ENCODE measurements around the gene CHN2.
A peak's percentile ranks its signal among the peaks of the same experiment; 100 is the strongest.

The CHN2 gene

DNA sequence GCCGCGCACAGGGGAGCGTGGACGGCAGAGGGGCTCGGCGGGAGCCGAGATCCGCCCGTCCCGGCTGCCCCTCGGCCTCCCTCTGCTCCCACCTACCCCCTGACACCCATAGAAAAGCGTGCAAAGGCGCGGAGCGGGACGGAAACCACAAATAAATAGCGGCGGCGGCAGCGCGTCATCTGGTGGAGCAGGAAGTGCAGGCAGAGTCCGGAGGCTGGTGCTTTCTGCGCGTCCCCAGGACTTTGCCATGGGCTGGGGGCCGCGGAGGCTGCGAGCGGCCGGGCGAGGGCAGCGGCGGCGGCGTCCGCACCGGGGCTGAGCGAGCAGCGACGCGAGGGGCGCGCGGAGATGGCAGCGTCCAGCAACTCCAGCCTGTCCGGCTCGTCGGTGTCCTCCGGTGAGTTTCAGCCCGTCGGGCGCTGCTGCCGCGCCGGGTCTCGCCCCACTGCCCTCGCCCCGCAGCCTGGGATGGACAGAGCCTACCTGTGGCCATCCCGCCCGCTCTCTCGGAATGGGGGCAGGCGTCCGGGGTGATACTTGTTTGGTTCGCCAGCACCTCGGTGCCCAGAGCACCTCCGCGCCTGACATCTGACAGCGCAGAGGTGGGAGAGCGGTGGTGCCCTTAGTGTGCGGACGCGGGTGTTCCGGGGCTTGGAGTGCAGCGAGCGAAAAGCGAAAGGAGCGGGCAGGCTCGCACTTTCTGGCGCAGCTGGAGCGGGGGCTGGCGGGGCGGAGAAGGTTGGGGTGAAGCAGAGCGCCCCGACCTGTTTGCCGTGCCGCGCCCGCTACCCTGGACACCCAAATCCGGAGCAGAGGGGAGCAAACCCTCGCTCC is at the start of gene CHN2:
CHN2 (plus strand) TSS at position 182 of the 834 bp plus-strand sequence.
- peak; percentile 44 for DNase-seq

DNA sequence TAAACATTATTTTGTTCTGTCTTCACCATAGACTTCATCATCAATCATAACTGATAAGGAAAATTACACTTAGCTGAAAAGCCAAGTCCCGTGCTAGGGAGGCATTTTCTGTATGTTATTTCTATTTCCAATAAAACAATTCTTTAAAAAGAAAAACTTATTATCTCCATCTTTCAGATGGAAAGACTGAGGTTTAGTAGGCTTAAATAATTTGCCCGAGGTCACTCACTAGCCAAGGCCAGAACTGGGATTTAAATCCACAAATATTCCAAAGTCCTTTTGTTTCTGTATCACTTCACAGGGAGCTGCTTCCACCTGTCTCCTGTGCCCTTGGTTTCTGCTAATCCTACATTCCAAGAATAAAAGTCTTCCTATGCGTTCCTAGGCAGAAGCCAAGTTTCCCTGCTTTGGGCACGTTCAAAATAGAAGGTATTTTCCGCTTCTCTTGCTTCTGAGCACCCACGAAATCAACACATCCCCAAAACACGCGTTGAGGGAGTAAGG is 49.0 kb upstream of the CHN2 start:
- DNase-seq, result no peak

DNA sequence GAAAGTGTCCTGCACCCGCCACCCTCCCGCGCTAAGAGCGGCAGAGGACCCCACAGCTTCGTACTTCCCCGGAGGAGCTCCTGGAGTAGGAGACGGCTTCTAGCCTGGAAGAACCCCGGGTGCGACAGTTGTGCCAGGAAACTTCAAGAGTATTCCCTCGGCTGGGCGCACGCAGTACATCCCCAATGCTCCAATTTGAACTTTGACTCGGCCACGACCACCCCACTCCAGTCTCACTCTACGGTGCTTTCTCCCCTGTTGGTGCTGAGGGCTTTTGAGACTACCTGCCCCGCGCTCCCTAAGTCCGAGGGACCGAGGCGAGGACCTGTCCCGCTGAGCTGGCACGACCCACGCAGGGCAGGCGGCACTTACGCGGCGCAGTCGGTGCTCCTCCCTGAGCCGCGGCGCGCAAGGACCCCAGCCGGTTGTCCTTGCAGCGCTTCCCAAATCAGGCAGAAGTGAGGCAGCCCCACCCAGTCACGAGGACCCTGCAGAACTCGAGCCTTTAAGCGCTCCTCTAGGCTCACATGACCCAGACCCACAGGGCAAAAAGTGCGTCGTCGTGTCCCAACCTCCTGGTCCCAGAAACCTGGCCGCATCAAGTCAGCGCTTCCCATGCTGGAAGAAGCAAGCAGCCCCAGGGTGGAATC is 48.4 kb upstream of the CHN2 start, which contains the start of gene CPVL:
CPVL (minus strand) TSS at position 481 of the 650 bp plus-strand sequence. CDS start 25,476 bp downstream, outside the sequence.
- peak; percentile 84 for DNase-seq

DNA sequence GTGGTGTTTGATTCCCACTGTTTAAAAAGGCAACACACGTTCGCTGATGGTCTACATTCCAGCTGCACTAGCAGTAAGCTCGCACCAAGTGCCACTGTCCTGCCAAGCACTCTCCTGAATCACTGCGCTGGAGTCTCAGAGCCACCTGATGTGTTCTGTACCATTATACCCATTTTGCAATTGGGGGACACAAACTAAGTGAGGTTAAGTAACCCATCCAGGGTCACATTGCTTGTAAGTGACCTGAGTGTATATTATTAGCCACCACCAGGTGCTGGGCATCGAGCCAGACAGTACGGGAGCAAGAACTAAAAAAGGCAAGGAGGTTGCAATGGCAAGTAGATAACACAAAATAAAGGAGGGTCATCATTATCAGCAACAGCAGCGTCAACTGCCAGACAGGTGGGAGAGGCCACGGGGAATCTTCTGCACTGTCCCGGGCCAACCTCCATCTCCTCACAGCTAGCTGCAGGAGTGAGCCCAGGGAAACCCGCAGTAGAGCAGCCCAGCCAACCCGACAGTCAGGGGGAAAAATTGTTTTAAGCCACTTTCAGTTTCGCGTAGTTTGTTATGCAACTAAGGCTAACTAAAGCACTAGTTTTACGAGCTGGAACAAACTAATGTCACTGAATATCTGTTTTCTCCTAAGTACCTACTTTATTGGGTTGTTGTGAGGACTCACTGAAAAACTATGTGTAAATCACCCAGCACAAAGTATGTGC is 47.5 kb upstream of the CHN2 start:
- DNase-seq, result no peak

DNA sequence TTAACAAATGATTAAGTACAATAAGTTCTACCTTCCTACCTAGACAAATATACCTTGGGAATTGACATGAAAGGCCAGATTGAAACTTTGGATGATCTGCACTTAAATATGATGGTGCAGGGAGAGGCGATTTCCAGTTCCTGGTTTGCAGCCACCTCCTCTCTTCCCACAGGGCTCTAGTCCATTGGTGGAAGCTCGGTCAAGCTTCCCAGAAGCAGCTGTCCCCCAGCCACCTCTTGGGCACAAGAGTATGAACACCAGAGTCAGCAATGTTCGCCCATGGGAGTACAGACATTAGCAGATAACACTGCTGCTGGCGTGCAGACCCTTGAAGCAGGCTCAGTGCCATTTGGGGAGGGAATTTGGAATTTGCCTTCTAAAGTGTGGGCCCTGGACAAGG is 46.8 kb upstream of the CHN2 start:
- no peak for DNase-seq

DNA sequence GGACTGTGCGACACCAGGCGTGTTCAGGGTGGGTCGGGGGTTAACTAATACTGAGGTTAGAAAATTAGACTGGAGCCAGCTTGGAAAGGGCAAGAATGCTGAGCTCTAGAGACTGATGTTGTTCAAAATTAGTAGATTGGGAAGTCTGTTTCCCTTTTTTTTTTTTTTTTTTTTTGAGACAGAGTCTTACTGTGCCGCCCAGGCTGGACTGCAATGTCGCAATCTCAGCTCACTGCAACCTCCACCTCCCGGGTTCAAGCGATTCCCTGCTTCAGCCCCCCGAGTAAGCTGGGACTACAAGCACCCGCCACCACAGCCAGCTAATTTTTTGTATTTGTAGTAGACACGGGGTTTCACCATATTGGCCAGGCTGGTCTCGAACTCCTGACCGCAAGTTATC is 45.5 kb upstream of the CHN2 start:
- DNase-seq, result no peak

DNA sequence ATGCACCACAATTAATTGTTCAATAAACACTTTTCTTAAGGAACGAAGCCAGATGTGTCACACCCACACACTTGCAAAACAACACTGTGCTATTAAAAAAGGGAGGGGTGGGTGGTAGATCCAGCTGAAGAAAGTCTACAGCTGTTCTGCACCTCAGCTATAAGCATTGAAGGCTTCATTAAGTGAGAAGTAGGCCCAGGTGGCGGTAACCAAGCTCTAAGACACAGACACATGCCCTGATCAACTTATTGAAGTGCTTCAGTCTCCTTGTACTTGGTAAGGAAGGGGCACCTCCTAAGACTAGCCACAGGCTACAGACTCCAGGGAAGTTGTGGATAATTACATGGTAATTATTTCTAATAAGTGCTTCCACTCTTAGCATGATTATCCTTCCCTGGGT is 43.7 kb upstream of the CHN2 start:
- no peak for DNase-seq

DNA sequence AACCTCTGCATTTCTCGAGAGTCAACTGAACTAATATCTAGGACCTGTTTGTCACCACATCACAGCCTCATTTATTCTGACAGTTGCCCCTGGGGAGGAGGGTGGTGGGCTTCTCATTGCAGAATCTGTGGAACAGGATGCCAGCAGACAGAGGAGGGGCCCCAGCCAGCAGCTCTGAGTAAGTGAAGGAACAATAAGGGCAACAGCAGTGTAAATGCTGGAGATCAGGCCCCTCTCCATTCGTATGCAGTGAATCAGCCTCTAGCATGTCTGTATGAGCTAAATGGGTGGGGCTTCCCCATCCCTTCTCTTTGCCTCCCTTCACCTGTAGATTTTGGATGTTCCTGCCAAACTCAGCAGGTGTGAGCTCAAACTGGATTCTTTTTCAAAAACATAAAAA is 40.5 kb upstream of the CHN2 start:
- DNase-seq, result no peak

DNA sequence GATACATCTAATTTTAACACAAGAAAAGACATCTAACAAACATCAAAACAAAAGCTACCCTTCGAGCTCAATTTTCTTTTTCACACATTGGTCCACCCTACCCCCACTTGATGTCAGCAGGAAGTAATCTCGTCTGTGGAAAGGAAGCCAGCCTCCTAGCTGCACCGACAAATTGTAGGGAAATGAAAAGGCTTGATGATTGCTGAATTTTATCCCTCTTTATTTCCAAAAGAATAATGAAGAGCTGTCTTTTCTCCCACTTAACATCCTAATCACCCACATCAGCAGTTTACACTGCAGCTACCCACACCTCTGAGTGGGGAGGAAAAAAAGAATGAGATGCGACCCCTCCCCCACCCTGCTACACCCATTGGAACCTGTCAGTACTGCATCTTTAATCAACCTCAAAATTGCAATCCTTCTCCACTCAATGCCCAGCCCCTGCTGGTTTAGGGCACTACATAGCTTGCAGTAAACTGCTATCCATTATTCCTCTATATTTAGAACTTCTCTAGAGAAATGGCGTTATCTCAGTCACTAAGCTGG is 37.6 kb upstream of the CHN2 start:
- DNase-seq, result peak; percentile 10

DNA sequence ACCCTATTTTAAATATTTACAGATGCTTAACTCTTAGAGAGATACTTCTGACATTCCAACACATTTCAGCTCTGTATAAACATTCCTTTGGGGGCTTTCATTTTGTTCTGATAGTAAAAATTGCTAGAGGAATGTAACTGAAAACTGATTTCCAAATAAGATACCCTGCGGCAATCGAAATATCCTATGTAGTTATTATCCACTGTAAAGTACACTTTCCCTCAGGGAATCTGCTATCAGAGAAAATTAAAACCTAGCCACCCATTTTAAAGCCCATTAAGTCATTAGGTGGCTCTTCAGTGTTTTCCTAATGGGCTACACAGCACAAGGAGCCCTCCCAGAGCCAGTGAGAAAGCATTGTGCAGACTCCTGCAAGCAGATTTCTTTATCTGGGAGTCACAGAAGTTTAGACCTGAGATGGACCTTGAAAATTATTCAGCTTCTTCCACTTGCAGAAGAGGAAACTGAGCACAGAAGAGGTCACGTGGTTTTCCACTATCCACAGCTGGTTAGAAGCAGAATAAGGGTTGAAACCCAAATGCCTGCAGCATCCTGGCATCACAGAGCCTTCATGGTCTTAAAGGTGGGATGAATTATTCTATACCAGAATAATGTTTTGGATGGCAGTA is 35.7 kb upstream of the CHN2 start:
- no peak for DNase-seq

DNA sequence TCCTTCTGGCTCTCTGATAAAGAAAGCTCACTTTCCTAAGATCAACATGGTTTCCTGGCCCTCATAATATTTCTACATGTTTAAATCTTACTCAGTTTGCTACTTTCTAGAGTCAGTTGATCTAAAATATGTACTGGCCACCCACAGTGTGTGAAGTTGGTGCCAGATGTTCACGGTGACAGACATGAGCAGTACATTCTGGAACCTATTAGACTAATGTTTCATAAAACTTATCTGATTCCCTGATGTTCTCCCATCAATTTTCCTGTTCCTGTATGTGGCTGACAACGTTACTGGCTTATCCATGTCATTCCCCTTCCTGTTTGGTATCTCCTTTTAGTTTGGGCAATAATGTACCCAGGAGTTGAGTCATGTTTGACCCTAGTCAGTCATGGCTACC is 34.5 kb upstream of the CHN2 start:
- no peak for DNase-seq

DNA sequence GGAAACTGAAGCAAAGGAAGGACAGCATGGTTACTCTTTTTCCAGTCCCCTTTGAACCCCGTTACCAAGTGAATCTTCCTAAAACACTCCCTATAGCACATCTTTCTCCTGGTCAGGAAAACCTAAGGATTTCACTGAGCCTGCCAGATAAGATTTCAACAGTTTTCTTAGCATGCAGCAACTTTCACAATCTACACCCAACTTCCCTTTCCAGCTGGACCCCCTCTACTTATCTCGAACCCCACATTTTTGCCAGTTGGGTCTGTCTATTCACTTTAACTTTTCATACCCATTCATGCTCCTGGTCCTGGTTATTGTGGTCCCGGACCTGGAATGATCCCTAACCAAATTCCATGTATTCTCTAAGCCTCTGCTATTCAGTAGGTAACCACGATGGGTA is 33.3 kb upstream of the CHN2 start:
- no peak for DNase-seq

DNA sequence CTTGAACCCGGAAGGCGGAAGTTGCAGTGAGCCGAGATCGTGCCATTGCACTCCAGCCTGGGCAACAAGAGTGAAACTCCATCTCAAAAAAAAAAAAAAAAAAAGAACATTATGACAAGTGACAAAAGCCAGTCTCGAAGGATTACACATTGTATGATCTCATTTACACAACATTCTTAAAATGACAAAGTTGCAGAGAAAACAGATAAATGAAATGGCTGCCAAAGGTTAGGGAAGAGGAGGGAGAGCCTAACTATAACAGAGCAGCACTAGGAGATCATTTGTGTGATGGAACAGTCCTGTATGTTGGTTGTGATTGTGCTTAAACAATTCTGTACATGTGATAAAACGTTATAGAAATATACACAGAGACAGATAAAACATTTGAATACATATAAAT is 32.0 kb upstream of the CHN2 start:
- no peak for DNase-seq

DNA sequence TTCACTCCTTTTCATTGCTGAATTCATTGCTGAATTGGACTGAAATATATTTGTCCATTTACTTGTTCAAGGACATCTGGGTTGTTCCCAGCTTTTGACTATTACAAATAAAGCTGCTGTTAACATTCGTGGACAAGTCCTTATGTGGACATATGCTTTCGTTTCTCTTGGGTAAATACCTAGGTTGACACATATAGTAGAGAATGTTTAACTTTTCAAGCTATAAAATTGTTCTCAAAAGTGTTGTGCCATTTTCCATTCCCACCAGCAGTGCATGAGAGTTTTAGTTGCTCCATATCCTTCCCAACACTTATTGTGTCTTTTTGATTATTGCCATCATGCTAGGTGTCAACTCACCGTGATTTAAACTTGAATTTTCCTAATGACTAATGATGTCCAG is 30.7 kb upstream of the CHN2 start:
- no peak for DNase-seq

DNA sequence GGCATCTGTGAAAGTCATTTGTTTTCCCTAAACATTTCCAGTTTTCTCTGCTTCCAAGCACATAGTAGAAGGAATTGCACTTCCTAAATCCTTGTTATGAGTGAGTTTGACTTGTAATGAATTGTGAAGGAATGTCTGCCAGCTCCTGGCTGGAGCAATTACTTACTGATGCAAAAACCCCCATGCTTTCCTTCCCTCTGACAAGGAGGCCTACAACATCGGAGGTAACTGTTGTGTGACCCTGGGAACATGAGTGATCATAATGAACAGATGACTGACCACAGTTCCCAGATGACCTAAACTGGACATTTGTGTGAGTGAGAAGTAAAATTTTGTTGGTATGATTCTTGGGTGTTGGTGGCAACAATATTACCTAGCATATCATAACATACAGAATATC is 26.9 kb upstream of the CHN2 start:
- no peak for DNase-seq

DNA sequence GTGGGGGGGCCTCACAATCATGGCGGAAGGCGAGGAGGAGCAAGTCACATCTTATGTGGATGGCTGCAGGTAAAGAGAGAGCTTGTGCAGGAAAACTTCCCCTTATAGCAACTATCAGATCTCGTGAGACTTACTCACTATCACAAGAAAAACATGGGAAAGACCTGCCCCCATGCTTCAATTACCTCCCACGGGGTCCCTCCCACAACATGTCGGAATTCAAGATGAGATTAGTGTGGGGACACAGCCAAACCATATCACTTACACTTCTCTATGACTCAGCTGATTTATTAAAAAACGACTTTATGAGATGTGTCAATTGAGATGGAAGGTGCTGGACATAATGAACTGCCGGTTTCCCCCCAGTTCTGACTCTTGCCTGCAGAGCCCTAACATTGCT is 23.8 kb upstream of the CHN2 start:
- DNase-seq, result no peak

DNA sequence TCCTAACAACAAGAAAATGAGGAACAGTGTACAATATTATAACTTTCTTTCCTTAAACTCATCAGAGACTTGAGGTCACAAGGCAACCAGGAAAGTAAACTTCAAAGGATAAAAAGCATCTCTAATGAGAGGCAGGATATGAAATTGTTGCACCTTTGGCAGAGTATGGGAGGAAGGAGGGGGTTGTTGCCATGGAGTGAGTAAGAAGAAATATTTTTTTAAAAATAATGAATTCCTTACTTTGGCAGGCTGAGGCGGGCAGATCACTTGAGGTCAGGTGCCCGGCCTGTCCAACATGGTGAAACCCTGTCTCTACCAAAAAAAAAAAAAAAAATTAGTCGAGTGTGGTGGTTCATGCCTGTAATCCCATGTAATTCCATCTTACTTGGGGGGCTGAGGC is 21.1 kb upstream of the CHN2 start:
- no peak for DNase-seq

DNA sequence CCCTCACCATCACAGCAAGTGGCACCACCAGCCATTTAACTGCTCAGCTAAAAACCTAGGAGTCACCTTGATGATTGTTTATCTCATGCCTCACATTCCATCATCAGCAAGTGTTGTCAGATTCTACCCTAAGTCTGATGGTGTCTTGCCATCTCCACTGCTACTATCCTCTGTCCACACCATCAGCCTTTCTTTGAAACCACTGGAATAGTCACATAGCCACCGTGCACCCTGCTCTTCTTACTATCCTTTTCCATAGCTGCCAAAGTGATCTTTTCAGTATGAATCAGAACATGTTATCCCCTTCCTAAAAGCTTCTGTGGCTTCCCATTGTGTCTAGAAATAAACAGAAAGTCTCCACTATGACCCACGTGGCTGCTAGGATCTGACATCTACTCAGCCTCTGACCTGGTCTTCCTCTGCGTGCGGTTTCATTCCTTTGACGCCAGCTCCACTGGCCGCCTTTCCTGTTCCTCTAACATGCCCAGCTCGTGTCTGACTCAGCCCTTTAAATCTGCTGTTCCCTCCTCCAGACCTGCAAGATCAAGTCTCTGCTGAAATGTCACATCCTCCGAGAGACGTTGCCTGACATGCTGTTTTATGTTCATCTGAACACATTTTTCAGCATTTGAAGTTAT is 16.5 kb upstream of the CHN2 start:
- no peak for DNase-seq

DNA sequence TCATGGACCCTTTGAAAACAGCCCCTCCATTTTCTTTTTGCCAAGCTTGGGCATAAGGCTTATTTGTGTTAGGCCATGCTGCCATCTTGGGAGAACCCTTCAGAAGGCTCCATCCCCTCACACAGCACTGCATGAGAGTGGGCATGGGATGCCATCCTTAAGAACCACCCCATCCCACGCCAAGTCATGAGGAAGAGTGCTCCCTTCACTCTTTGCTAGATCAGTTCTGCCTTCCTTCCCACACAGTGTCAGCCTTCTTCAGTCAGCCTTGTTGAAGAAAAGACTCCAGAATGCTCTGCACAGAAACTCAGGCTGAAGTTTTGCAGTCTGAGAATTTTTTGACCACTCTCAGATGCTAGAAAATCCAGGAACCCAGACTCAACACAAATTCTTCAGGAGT is 15.5 kb upstream of the CHN2 start:
- DNase-seq, result no peak

DNA sequence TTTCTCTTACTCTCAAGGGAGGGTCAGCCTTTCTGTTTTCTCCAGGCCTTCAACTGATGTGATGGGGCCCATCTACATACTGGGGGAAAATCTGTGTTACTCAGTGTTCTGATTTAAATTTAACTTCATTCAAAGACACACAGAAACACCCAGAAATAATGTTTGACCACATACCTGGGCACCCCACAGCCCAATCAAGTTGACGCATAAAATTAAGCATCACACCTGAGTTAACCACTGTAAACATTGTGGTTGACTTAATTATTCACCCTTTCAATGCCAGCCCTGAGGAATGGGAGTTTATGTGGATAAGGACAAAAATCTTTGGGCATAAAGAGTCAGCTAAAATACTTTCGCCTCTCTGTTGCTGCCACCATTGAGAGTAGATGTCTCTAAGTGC is 10.0 kb upstream of the CHN2 start:
- DNase-seq, result no peak

DNA sequence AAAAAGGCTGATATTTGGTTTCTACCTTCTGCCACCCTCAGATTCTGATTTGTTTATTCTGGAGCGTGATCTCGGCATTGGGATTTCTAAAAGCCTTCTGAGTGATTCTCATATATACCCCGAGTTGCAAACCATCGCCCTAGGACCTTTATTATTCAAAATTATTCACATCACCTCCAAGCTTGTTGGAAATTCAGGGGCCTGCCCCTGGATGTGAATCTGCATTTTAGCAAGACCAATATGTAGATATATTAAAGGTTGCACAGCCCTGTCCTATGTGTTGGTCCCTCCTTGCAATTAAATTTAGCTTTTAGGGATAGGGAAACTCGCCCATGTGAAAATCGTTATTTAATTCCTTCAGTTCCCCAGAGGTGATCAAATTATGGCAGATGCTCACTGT is 9.0 kb upstream of the CHN2 start:
- DNase-seq, result no peak

DNA sequence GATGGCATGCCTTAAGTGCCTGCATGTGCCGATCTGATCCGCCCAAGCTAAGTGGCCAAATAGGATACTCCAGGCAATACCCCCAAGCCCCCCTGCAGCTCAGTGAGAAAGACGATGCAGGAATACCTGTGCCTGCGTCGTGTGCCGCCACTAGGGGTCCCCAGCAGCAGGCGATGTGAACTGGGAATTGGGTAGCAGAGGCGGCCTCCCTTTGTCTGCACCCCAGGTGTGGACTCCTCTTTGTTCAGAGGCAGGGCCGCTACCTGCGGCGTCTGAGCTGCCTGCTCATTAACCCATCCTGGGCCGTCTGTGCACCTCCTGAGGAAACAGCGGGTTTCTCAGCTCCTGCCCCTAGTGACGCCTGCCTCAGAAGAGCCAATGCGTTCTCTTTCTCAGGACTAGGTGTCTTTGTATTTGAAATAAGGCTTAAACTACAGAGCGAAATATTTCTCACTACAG is 4.8 kb upstream of the CHN2 start:
- DNase-seq, result peak; percentile 89
